Omental fat pad (tissue), 4 donors: Measurements from ENCODE around the gene ATXN1L. TPM values are rescaled to one million over a fixed set of nuclear protein-coding genes. Genes with fewer than 3 reads are reported as not detected.
"Not testable (repeated sequence)": the region's sequence is repeated elsewhere in the genome, so short reads cannot be mapped to it uniquely, and the experiment has no call there.

ENCODE experiments used
- ATAC-seq: fragments of 150-250 bp; one replicate; pipeline ENCODE4 v1.9.1; 2016; ENCODE audit warnings: mild to moderate bottlenecking, moderate library complexity; ENCODE audit not compliant: low FRiP score
- DNase-seq: peaks from one replicate; pipeline ENCODE4 v3.0.0-alpha.2; 2019; ENCODE audit warnings: low spot score
- CTCF ChIP-seq, 3 donors: fragments of 450-650 bp; IDR thresholded peaks; one replicate each; pipeline ENCODE4 v1.5.1; 2016 to 2017; ENCODE audit warnings: antibody characterized with exemption in 3 of 3, mild to moderate bottlenecking in 3 of 3, moderate library complexity in 2 of 3
- total RNA-seq, 4 donors: library from RNA; depleted of rRNA; stranded (reverse); fragments of >200 nt; gene quantifications; one replicate each; pipeline ENCODE4 v1.1.0, GENCODE V29; 2016

Gene ATXN1L, protein sequence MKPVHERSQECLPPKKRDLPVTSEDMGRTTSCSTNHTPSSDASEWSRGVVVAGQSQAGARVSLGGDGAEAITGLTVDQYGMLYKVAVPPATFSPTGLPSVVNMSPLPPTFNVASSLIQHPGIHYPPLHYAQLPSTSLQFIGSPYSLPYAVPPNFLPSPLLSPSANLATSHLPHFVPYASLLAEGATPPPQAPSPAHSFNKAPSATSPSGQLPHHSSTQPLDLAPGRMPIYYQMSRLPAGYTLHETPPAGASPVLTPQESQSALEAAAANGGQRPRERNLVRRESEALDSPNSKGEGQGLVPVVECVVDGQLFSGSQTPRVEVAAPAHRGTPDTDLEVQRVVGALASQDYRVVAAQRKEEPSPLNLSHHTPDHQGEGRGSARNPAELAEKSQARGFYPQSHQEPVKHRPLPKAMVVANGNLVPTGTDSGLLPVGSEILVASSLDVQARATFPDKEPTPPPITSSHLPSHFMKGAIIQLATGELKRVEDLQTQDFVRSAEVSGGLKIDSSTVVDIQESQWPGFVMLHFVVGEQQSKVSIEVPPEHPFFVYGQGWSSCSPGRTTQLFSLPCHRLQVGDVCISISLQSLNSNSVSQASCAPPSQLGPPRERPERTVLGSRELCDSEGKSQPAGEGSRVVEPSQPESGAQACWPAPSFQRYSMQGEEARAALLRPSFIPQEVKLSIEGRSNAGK
- 10 to 100 TPM; 30.6 to 43.1 (median 37.0) TPM for total RNA-seq

- peak; percentile 65 for DNase-seq
- TF ChIP-seq CTCF (IDR thresholded peaks at IDR 0.05): no peak
- peak; percentile 94 for ATAC-seq
Measured at GRCh38 chr16:71845639-71846430, at the start of gene ATXN1L. ATXN1L (plus strand) TSS chr16:71845976; CDS start chr16:71849741, 3,765 bp downstream.

DNA sequence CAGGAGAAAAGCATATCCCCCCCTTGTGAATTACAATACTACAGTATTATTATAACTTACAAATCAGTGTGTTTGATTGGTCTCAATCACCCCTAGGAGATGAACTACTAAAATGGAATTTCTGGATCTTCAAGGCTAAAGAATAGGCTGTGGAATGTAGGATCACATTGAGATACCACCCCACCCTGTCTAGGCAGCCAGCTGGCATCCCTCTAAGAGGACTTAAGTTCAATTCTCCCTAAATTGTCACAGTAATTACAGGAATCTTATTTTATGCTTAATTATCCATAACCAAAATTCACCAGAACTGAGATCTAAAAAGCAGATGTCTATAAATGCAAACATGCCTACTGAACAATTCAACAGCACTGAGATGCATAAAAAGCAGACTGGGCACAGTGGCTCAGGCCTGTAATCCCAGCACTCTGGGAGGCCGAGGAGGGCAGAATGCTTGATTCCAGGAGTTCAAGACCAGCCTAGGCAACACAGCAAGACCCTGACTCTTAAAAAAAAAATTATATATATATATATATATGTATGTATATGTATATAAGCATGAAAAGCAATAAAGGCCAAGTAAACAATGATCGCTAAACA is 49.2 kb upstream of the ATXN1L start:
- no peak for TF ChIP-seq CTCF (IDR thresholded peaks at IDR 0.05)
- no peak for DNase-seq
- no peak for ATAC-seq

DNA sequence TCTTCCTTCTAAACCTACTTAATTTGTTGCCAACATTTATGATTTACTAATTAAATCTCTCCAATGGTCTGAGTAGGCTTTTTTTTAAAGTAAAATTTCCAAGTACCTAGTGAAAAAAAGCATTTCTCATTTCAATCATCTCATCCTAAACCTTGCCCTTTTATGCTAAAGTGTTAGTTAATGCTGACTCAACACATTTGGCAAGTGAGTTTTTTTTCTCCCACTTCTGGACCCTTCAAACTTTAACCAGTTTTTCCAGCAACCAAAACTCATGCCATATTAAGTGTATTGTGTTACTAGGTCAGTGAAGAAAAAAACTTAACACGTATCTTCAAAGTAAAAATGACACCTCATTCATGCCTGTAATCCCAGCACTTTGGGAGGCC is 42.5 kb upstream of the ATXN1L start:
- DNase-seq: no peak
- ATAC-seq: no peak
- TF ChIP-seq CTCF (IDR thresholded peaks at IDR 0.05): no peak

- DNase-seq (no peak), ATAC-seq (peak; percentile 39)
- TF ChIP-seq CTCF (IDR thresholded peaks at IDR 0.05): no peak
Measured at GRCh38 chr16:71807905-71808592, 37.7 kb upstream of the ATXN1L start.

- ATAC-seq (peak; percentile 97), DNase-seq (peak; percentile 68)
- TF ChIP-seq CTCF (IDR thresholded peaks at IDR 0.05): no peak
Measured at GRCh38 chr16:71808593-71809459, 37.0 kb upstream of the ATXN1L start, which contains the start of gene AP1G1. AP1G1 (minus strand) TSS chr16:71808834; CDS start chr16:71789479, 19,355 bp downstream.

- ATAC-seq, DNase-seq: not testable (repeated sequence)
Measured at GRCh38 chr16:71810155-71810530, 35.6 kb upstream of the ATXN1L start.
